Uterus (tissue), 4 donors: ENCODE data around the gene ACOT11. TPM values are rescaled to one million over a fixed set of nuclear protein-coding genes. Genes with fewer than 3 reads are reported as not detected.
"Not testable (repeated sequence)": the region's sequence is repeated elsewhere in the genome, so short reads cannot be mapped to it uniquely, and the experiment has no call there.

Source experiments
- DNase-seq, 2 donors: peaks; one replicate each; pipeline ENCODE4 v3.0.0-alpha.2; 2019 to 2020
- H3K27ac ChIP-seq, 2 donors: fragments of 200-600 bp; sonication (generic); 1 replicate in 1 of 2; 2 replicates in 1 of 2; pipeline ENCODE4 v1.5.1; 2016 to 2018
- H3K27me3 ChIP-seq, 2 donors: fragments of 200-600 bp; sonication (generic); one replicate each; pipeline ENCODE4 v1.5.1; 2018 to 2019; ENCODE audit warnings: control low read depth in 1 of 2
- H3K36me3 ChIP-seq, 2 donors: fragments of 200-600 bp; sonication (generic); one replicate each; pipeline ENCODE4 v1.5.1; 2019; ENCODE audit warnings: control low read depth in 1 of 2
- H3K4me1 ChIP-seq, 2 donors: fragments of 200-600 bp; sonication (generic); one replicate each; pipeline ENCODE4 v1.5.1; 2018 to 2019; ENCODE audit warnings: control low read depth in 1 of 2
- H3K4me3 ChIP-seq, 2 donors: fragments of 200-600 bp; sonication (generic); 1 replicate in 1 of 2; 2 replicates in 1 of 2; pipeline ENCODE4 v1.5.1; 2018 to 2019; ENCODE audit warnings: mild to moderate bottlenecking in 1 of 2
- H3K9me3 ChIP-seq, 2 donors: fragments of 200-600 bp; sonication (generic); one replicate each; pipeline ENCODE4 v1.5.1; 2019; ENCODE audit warnings: control low read depth in 1 of 2
- POLR2A ChIP-seq, 2 donors: fragments of 450-650 bp; IDR thresholded peaks; one replicate each; pipeline ENCODE4 v1.6.1; 2016; ENCODE audit warnings: antibody characterized with exemption in 2 of 2, mild to moderate bottlenecking in 1 of 2, moderate library complexity in 1 of 2
- intact Hi-C: fragments of 100-400 bp; cut with DNase I; formaldehyde crosslinking; loops from one replicate; pipeline ENCODE4 v1.15.1; 2023; ENCODE audit warnings: low total_unique reads
- total RNA-seq, 4 donors: library from RNA; depleted of rRNA in 3 of 4; stranded (reverse); fragments of >200 nt in 3 of 4; gene quantifications; one replicate each; pipeline versions ENCODE4 v1.1.0 to v1.2.4, GENCODE V29; 2014 to 2023
- TF ChIP-seq, protein P1 (sequence below), 4 experiments: fragments of 200-600 bp in 2 of 4; fragments of 450-650 bp in 2 of 4; sonication (generic) in 2 of 4; IDR thresholded peaks; one replicate each; pipeline ENCODE4 v1.5.1; 2016 to 2019; ENCODE audit warnings: antibody characterized with exemption in 4 of 4, mild to moderate bottlenecking in 2 of 4, moderate library complexity in 1 of 4
- donor health status: DM: yes; HTN: yes; CAD: no.

The ACOT11 gene
- total RNA-seq, 4 donors from 2014 or later = 2.4 to 17.1 (median 10.1) TPM

DNA sequence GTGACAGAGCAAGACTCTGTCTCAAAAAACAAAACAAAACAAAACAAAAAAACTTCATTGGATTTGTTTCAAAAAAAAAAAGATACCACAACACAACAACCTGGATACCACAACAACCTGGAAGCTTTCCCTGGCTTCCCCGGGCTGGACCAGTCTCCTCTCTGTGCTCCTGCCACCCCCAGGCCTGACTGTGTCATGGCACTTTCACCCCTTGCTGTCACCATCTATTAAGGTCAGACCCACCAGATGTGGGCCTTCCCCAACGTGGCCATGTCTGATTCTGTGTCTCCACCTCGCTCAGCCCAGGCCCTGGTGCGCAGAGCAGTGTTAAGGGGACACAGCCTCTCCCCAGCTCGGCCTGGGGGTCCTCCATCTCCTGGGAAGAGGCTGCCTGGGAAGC is 28.3 kb upstream of the ACOT11 start:
- Histone ChIP-seq H3K9me3 (no peaks in the 10 kb centered on the region), H3K4me3 (no peak overlapping the region), H3K4me1 (no peaks in the 10 kb centered on the region), H3K27me3 (no peaks in the 10 kb centered on the region), H3K27ac (no peak overlapping the region), H3K36me3 (no peaks in the 10 kb centered on the region)
- TF ChIP-seq POLR2A (IDR thresholded peaks at IDR 0.05) = no peak
- TF ChIP-seq, protein P1, sequence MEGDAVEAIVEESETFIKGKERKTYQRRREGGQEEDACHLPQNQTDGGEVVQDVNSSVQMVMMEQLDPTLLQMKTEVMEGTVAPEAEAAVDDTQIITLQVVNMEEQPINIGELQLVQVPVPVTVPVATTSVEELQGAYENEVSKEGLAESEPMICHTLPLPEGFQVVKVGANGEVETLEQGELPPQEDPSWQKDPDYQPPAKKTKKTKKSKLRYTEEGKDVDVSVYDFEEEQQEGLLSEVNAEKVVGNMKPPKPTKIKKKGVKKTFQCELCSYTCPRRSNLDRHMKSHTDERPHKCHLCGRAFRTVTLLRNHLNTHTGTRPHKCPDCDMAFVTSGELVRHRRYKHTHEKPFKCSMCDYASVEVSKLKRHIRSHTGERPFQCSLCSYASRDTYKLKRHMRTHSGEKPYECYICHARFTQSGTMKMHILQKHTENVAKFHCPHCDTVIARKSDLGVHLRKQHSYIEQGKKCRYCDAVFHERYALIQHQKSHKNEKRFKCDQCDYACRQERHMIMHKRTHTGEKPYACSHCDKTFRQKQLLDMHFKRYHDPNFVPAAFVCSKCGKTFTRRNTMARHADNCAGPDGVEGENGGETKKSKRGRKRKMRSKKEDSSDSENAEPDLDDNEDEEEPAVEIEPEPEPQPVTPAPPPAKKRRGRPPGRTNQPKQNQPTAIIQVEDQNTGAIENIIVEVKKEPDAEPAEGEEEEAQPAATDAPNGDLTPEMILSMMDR (IDR thresholded peaks at IDR 0.05) = no peak
- intact Hi-C loops = no loop called here
- no peak for DNase-seq

DNA sequence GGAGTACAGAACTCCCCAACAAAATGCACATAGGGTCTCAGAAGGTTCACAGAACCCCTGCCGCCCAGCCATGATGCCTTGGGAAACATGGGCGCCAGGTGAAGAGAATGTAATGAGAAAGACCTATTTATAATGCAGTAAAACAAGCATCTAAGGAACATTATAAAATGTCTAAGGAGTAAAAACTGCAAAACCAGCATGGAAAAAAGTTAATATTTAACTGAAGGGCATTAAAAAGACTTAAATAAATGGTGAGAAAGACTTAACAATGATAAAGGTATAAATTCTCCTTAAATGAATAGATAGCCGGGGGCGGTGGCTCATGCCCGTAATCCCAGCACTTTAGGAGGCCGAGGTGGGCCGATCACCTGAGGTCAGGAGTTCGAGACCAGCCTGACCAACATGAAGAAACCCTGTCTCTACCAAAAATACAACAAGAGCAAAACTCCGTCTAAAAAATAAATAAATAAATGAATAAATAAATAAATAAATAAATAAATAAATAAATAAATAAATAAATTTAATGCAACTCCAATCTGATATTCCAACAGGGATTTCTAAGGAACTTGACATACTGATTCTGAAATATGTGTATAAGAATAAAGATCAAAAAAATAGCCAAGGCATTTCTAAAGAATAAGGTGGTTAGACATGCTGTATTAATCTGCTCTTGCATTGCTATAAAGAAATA is 27.3 kb upstream of the ACOT11 start:
- Histone ChIP-seq H3K36me3 (no peaks in the 10 kb centered on the region), H3K4me1 (no peaks in the 10 kb centered on the region), H3K27ac (no peak overlapping the region), H3K27me3 (no peaks in the 10 kb centered on the region), H3K9me3 (no peaks in the 10 kb centered on the region), H3K4me3 (no peak overlapping the region)
- intact Hi-C loops = no loop called here
- TF ChIP-seq POLR2A (IDR thresholded peaks at IDR 0.05) = no peak
- TF ChIP-seq, protein P1 (IDR thresholded peaks at IDR 0.05) = no peak
- no peak for DNase-seq

GRCh38 chr1:54526565-54526964 is 21.5 kb upstream of the ACOT11 start:
- H3K27me3 ChIP-seq, intact Hi-C loops, H3K4me3 ChIP-seq, H3K36me3 ChIP-seq, H3K9me3 ChIP-seq, DNase-seq, H3K27ac ChIP-seq, H3K4me1 ChIP-seq: not testable (repeated sequence)

GRCh38 chr1:54528613-54529012 is 19.4 kb upstream of the ACOT11 start:
- TF ChIP-seq, protein P1 (IDR thresholded peaks at IDR 0.05) = no peak
- no peak for TF ChIP-seq POLR2A (IDR thresholded peaks at IDR 0.05)

DNA sequence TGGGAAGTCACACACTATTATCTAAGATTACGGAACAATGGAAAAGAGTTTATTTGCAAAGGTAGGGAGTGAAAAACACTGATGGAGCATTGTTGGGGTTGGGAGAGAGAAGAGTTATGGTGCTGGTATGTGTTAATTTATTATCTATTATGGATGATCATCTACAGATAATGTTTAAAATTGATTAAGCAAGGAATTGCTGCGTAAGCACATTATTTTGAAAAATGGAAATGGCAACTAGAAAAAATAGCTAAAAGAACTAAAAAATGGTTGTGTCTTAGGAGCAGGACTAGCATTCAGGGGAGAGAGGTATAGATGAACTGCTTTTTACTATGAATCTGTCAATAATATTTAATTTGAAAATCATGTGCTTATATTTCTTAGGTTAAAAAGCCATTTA is 16.0 kb upstream of the ACOT11 start:
- intact Hi-C loops = no loop called here
- TF ChIP-seq POLR2A (IDR thresholded peaks at IDR 0.05) = no peak
- TF ChIP-seq, protein P1 (IDR thresholded peaks at IDR 0.05) = no peak

More at GRCh38 chr1:54528613-54529012, 19.4 kb upstream of the ACOT11 start:
- H3K36me3 ChIP-seq = no peaks in the 10 kb centered on the region
- H3K27me3 ChIP-seq = no peaks in the 10 kb centered on the region
- H3K27ac ChIP-seq = no peak overlapping the region
- DNase-seq = no peak
- no peaks in the 10 kb centered on the region for H3K4me1 ChIP-seq
- intact Hi-C loops = no loop called here
- H3K4me3 ChIP-seq = no peak overlapping the region
- H3K9me3 ChIP-seq = no peaks in the 10 kb centered on the region

GRCh38 chr1:54536656-54537055 is 11.4 kb upstream of the ACOT11 start:
- H3K27me3 ChIP-seq, H3K36me3 ChIP-seq, H3K4me3 ChIP-seq, H3K27ac ChIP-seq, intact Hi-C loops, DNase-seq, H3K9me3 ChIP-seq, H3K4me1 ChIP-seq: not testable (repeated sequence)

More for the DNA sequence above, 16.0 kb upstream of the ACOT11 start:
- no peak overlapping the region for H3K4me3 ChIP-seq
- no peaks in the 10 kb centered on the region for H3K4me1 ChIP-seq
- H3K27ac ChIP-seq = no peak overlapping the region
- no peaks in the 10 kb centered on the region for H3K9me3 ChIP-seq
- no peaks in the 10 kb centered on the region for H3K27me3 ChIP-seq
- no peak for DNase-seq
- H3K36me3 ChIP-seq = no peaks in the 10 kb centered on the region
